ENCODE results near the gene CDC14B. TPM values are rescaled to one million over a fixed set of nuclear protein-coding genes. Genes with fewer than 3 reads are reported as not detected.
A peak's percentile ranks its signal among the peaks of the same experiment; 100 is the strongest.

Gene CDC14B
- total RNA-seq, 1 donor, result 26.8 TPM

DNA sequence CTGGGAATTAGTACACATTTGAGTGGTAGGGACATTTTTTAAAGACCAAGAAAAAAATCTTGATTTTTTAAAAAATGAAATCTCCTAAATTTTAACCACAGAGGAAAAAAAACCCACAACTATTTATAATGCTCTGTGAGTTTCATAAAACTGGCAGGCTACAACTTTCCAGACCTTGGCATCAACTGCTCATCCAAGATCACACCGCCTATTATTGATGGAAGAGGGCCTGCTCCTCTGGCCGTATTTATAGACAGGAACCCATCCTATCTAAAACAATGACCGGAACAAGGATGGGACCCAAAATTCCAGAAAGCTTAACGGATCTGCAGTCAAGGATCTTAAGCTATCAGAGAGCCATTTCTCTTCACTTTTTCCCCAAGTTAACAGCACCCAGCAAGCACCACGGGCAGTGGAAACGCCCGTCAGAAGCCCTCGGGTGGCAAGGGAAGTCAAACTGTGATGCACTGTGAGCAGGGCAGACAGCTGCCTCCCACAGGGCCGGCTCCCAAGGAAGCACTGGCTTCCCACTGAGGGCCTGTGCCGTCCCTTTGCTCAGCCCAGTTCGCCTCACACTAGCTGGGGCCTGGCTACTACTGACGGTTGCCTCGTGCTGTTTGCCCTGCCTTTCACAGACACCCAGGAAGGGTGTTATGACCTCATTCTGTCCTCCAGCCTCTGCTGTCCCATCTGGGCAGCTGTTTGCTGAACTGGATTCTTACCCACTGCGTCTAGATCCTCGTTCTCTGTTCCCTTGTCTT lies 62.8 kb downstream of the CDC14B start:
- H3K4me3 ChIP-seq (ENCODE audit: low read depth, low read length), result no peak overlapping the region
- no peak for DNase-seq (ENCODE audit: low read depth)
- TF ChIP-seq, protein P1, sequence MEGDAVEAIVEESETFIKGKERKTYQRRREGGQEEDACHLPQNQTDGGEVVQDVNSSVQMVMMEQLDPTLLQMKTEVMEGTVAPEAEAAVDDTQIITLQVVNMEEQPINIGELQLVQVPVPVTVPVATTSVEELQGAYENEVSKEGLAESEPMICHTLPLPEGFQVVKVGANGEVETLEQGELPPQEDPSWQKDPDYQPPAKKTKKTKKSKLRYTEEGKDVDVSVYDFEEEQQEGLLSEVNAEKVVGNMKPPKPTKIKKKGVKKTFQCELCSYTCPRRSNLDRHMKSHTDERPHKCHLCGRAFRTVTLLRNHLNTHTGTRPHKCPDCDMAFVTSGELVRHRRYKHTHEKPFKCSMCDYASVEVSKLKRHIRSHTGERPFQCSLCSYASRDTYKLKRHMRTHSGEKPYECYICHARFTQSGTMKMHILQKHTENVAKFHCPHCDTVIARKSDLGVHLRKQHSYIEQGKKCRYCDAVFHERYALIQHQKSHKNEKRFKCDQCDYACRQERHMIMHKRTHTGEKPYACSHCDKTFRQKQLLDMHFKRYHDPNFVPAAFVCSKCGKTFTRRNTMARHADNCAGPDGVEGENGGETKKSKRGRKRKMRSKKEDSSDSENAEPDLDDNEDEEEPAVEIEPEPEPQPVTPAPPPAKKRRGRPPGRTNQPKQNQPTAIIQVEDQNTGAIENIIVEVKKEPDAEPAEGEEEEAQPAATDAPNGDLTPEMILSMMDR (IDR thresholded peaks at IDR 0.05; ENCODE audit: insufficient read depth, low read depth, low read length), result no peak

GRCh38 chr9:96555567-96556386 lies 63.9 kb downstream of the CDC14B start:
- no peak overlapping the region for H3K4me3 ChIP-seq (ENCODE audit: low read depth, low read length)
- DNase-seq (ENCODE audit: low read depth), result peak; percentile 45

GRCh38 chr9:96554801-96555566 lies 64.7 kb downstream of the CDC14B start:
- TF ChIP-seq, protein P1 (IDR thresholded peaks at IDR 0.05; ENCODE audit: insufficient read depth, low read depth, low read length), result no peak
- H3K4me3 ChIP-seq (ENCODE audit: low read depth, low read length), result no peak overlapping the region
- peak; percentile 15 for DNase-seq (ENCODE audit: low read depth)

More at GRCh38 chr9:96555567-96556386, 63.9 kb downstream of the CDC14B start:
- TF ChIP-seq, protein P1 (IDR thresholded peaks at IDR 0.05; ENCODE audit: insufficient read depth, low read depth, low read length), result no peak

DNA sequence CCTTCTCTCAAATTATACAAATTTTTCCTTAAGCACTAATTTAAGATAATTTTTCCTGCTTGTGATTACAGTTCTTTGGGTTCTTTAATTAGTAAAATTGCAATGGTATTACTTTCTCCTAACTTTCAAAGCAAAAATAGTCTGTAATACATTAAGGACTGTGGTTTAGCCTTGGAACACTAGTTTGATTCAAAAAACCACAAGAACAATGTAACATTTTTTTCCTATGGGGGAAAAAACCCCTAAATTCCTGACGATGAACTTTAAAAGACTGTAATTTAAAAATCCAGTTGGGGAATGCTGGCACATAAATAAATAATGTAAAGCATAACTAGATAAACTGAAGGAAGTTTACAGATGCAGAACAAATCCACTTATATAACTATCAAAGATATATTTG lies 65.3 kb downstream of the CDC14B start:
- H3K4me3 ChIP-seq (ENCODE audit: low read depth, low read length), result no peak overlapping the region
- DNase-seq (ENCODE audit: low read depth), result no peak
- TF ChIP-seq, protein P1 (IDR thresholded peaks at IDR 0.05; ENCODE audit: insufficient read depth, low read depth, low read length), result no peak

- TF ChIP-seq, protein P1 (IDR thresholded peaks at IDR 0.05; ENCODE audit: insufficient read depth, low read depth, low read length), result no peak
- peak; percentile 72 for DNase-seq (ENCODE audit: low read depth)
- H3K4me3 ChIP-seq (ENCODE audit: low read depth, low read length), result no peak overlapping the region
These were observed 66.6 kb downstream of the CDC14B start for GRCh38 chr9:96553070-96553469.

- no peak overlapping the region for H3K4me3 ChIP-seq (ENCODE audit: low read depth, low read length)
- TF ChIP-seq, protein P1 (IDR thresholded peaks at IDR 0.05; ENCODE audit: insufficient read depth, low read depth, low read length), result no peak
- no peak for DNase-seq (ENCODE audit: low read depth)
These were observed 68.2 kb downstream of the CDC14B start for GRCh38 chr9:96551403-96551802.

All from fibroblast of villous mesenchyme (primary cell).